HG02610 (cell line): ENCODE results near the gene BCL2.
"Not testable (repeated sequence)": the region's sequence is repeated elsewhere in the genome, so short reads cannot be mapped to it uniquely, and the experiment has no call there.

ENCODE experiments used
- ATAC-seq: cut with Tn5 transposase; IDR thresholded peaks from one replicate; pipeline ENCODE4 v1.9.1; 2021; ENCODE audit warnings: mild to moderate bottlenecking, moderate library complexity; ENCODE audit not compliant: unreplicated experiment

Gene BCL2

DNA sequence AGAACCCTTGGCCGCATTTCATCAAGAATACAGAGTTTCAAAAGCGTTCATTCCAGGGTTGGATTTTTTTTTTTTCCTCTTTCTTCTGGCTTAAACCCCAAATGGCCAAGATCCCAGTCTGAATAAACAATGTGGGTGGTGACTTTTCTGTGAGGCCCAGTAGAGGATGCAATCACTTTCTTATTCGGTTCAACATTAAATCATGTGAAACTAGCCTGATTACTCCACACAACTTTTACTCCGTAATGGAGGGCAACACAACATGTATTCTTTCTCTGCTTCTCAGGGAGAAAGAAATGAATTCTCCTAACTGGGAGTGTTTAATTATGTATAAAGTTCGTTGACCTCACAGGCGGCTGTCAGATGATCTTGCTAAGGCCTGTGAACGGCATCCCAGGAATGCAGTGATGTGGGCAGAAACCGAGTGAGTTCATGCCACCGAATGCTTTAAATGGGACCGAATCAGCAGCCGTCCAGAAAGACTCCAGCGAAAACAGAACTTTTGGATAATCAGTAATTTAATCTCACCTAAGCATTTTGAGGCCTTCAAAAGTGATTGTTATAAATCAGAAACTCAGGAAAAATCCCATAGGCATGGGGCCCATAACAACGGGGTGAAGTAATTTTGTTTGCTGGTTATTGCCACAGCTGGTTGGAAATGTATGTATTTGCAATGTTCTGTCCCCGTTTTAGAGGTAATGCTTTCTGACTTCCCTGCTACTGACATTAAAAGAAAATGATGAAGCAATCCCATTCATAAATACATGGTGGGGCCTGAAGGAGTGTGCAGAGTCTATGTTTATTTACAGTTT lies 81.5 kb downstream of the BCL2 start:
- ATAC-seq: no peak

DNA sequence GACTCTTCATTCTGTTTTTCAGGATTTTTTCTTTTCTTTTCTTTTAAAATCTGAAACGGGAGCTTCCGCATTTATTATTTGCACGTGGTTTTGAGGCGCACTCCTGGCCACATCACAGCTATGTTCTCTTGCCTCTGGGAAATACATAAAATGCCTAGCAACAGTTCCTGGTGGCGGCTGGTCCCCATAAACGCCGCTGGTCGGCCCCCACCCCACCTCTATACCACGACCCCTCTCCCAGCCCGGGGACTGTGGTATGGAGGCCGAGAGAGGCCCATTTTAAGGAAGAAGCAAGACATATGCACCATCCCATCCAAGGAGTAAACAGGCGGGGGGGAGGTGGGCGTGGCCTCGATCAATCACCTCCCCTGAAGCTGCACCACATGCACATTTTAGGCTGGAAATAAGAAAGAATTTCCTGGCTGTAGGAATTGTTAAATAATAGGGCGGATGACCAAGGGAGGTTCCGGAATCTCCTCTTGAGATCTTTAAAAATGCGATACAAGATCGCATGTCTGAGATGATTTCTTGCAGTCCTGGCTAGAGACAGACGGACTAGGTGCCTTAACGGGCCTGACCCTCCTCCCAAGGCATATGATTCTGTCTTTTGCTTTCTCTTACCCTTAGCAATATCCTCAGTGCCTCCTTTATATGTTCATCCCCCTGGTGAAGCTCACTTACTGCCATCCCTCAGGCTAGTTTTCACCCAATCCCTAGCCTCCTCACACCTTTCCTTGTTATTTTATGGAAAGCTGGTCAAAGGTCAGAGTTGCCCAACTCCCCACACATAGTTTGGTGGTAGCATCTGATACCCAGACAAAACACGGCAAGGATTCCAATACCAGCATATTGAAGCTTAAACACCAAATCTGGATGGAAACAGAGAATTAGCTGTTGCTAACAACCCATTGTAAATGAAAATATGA lies 82.4 kb downstream of the BCL2 start:
- no peak for ATAC-seq

DNA sequence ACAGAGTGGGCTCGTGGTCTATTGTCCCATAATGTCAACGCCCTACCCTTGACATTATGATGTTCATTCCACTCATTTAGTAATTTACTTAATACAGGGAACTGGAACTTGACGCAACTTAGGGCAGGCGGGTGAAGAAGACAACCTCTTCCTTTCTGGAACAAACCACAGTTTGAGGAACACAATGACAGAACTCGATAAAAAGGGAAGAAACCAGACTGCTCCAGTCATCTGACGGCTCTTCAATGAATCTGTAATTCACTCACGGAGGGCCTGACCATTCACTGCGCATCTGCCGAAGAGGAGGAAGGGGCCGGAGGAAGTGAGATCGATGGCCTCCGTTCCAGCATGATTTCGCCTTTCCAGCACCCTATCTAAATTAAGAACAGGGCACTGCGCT lies 83.2 kb downstream of the BCL2 start:
- no peak for ATAC-seq

DNA sequence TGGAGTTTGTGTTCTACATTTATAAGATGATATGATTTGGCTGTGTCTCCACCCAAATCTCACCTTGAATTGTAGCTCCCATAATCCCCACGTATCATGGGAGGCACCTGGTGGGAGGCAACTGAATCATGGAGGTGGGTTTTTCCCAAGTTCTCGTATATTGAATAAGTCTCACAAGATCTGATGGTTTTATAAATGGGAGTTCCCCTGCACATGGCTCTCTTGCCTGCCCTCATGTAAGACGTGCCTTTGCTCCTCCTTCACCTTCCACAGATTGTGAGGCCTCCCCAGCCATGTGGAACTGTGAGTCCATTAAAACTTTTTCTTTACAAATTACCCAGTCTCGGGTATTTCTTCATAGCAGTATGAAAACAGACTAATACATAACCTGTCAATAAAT lies 83.6 kb downstream of the BCL2 start:
- ATAC-seq: not testable (repeated sequence)

DNA sequence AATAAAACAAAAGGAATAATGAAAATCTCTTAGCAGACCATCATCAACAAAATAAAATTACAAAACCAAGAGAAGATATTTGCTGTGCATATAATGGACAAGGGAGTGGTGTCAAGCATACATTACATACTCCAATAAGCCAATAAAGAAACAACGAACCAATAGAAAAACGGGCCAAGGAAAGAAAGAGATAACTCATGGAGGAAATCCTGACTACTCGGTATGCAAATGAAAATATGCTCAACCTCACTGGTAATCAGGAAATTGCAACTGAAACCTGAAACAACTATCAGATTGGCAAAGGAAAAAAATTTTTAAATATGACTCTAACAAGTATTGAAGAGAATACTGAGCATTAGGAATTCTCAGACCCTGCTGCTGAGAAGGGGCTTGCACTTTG lies 84.7 kb downstream of the BCL2 start:
- no peak for ATAC-seq

DNA sequence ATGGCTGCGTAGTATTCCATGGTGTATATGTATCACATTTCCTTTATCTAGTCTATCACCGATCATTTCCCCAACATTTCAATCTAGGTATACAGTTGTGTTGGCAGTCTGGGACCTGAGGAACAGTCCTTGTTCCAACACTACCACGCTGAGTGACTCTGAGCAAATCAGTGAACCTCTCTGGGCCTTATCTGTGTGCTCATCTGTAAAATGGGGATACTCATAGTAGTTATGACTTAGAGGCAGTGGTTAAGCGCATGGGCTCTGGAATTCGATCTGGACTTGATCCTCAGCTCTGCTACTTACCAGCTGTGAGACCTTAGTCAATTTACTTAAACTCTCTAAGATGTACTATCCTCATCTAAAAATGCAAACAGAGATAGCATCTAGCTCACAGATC lies 85.1 kb downstream of the BCL2 start:
- ATAC-seq: no peak

DNA sequence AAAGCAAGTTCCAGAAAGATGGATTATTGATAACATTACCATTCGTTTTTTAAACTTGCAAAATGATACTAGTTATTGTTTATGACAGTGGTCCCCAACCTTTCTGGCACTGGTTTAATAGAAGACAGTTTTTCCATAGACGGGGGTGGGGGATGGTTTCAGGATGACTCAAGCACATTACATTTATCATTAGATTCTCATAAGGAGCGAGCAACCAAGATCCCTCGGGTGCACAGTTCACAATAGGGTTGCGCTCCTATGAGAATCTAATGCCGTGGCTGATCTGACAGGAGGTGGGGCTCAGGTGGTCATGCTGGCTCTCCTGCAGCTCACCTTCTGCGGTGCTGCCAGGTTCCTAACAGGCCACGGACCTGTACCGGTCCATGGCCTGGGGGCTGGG lies 86.2 kb downstream of the BCL2 start:
- no peak for ATAC-seq

DNA sequence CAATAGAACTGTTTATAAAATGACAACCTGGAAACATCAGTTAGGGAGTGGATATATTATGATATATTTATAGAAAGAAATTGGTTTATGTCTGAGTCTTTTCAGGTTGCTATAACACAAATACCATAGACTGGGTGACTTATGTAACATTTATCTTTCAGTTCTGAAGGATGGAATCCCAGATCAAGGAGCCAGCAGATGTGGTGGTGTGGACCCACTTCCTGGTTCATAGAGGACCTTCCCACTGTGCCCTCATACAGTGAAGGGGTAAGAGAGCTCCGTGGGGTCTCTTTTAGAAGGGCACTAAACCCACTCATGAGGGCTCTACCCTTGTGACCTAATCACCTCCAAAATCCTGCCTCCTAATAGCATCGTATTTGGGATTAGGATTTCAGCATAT lies 86.7 kb downstream of the BCL2 start:
- ATAC-seq: no peak

DNA sequence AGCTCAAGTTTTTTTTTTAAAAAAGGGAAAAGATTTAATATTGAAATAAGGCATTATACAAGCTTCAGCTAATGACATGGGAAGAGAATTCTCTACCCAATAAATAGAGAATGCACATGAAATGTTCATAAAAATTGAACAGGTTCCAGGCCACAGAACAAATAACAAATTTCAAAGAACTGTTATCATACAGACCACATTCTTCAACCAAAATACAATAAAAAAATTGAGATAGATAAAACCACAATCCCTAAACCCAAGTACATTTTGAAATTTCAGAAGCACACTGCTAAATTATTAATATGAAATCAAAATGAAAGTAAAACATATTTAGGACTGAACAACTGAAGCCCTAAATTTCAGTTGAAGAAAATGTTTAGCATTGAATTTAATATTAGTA lies 89.6 kb downstream of the BCL2 start:
- no peak for ATAC-seq

DNA sequence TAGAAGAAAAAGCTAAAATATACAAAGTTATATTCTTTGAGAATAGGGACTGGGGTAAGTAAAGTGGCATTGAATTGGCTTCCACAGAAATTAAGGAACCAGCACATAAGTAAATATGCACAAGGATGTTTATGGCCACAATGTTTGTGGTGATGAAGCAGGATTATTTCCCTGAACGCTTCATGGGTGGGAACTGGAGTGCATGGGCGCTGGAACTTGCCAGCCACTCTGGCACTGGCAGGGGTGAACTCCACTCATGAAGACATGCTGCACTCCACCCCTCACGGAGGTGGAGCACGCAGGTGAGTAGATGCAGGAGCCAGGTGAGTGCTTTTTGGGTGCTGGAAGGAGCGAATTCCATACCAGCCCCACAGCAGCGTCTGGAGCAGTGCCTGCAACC lies 94.1 kb downstream of the BCL2 start:
- no peak for ATAC-seq

DNA sequence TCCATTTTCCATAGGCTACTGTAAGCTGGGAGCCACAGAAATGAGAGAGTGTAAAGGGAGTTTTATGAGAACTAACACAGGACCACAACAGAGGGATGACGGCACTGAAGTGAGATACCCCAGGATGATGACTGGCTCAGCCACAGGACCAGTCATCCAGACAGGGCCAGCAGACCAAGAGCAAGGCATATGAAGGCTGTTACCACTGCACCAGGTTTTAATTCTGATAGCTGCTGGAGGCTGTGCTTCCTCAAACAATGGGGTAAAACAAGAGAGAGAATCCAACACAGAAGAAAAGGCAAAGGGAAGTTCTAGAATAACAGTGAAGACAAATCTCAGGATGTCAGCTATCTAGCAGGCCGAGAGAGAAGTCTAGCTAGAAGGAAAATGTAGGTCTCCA lies 94.9 kb downstream of the BCL2 start:
- ATAC-seq: peak; percentile 89

DNA sequence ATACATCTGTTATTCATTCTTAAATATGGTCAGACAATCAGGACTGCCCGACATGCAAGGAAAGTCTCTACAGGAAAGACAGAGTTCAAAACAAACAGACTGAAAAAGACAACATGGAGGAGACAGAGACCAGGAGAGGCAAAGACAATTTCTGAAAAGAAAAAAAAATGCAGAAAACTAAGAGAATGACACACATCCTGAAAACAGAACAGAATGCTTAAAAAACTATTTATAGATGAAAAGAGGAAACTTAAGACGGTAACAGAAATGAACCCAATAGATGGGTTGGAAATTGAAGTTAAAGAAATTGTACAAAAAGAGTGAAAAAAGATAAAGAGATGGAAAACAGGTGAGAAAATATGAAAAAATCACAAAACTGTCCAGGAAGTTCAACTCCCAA lies 95.7 kb downstream of the BCL2 start:
- peak; percentile 9 for ATAC-seq

DNA sequence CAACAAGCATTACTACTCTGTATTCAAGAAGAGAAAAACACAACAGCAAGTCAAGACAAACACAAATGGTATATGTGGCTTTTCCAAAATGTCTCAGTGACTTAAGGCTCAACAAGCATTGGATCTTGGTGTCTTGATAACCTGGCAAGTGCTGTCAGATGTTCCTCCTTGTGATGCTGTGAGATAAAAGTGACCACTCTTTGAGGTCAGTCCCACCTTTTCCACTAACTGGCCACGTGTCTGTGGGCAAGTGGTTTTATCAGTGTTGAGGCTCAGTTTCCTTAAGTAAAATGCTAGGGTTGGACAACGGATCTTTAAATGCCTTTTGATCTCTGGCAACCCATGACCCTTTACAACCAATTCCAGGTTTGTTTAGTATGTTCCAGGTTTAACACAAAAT lies 98.7 kb downstream of the BCL2 start:
- ATAC-seq: no peak

DNA sequence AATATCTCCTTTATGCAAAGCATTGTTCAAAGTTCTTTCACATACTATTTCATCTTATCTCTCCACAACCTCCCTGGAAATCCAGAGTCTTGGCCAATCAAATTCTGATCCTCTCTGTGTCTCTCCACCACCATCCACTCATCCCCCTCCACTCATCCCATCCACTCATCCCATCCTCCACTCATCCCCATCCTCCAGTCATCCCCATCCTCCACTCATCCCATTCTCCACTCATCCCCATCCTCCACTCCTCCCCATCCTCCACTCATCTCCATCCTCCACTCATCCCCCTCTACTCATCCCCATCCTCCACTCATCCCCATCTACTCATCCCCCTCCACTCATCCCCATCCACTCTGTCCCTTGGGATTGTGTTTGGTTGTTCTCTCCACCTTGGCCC lies 101.1 kb downstream of the BCL2 start:
- no peak for ATAC-seq

DNA sequence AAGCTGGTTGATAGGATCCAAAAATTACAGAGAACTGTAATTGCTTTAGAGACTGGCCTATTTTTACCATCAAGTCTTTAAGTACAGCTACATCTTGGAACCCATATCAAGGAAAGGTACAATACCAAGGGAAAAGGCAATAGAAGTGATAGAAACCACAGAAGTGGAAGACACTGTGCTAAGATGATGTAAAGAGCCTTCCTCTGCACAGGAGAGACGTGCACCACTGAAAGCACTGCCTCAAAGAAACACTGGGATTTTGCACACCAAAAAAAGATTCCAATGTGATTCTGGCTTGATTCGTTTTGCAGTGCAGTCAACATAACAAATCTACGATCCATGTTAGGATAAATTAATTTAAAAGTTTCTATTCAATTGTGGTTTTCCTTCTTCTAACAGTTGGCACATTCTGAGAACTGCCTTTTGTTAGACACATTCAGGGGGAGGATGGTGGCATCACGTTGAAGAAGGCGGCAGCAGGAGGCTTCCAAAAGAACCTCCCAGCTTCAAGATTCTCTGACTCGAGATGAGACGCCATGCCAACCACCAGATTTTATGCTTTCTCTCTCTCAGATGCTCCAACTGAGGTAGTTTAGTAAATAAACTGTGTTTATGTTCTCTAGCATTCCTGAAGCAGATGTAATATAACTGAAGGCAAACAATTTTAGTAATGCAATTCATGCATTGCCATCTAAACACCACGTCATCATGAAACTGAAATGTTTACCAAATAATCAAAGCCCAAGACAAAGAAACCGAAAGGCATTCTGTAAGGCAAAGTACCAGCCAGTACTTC lies 102.9 kb downstream of the BCL2 start:
- ATAC-seq: peak; percentile 57

DNA sequence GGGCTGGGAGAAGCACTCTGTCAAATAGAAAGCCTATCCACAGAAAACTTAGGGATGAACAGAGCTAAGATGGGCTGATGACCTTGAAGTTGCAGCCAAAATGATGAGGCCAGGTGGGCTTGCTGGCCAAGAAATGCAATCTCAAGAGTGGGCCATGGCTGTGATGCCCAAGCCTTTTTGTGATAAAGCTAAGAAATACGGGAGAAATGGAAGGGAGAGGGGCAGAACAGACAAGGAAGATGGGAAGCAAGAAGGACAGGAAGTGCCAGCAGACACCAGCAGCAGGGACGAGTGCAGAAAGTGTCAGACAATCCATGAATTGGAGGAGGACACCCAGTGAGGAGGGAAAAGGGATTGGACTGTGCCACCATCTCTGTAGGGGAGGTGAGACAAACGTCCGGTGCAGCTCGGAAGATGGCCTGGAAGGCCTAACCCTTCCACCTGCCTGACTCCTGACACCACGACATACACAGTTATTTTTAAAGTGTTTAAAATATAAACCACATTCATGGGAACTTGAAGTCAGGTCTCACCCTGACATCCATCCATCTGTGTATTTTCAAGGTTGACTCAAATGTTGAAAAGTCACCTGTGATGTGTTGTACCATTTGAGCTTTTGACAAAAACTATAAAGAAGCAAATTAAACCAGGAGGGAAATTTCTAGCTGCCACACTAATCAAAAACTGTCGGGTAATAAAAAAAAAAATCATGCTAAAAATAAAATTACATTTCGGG lies 105.5 kb downstream of the BCL2 start:
- no peak for ATAC-seq

DNA sequence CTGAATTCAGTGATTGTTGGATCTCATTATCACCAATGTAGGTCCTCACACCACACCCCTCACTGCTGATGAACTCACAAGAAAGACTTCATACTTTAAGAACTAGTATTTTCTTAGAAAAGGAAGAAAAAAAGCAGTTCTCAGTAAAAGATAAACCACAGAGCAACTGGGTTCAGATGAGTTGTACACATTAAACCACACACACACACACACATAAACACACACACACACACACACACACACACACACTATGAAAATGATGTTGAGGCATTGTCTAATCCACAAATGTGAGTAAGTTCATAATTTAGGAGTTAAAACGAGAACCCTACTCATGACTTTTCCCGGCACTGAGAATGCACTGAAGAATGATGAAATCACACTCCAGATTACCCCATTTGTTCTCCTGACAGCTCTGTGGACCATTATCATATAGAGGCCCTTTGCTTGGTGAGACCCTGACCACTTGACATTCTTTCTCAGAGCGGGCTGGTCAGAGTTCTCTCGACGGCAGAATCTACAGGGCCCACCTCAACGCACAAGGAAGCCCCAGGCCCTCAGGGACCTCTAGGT lies 106.2 kb downstream of the BCL2 start:
- no peak for ATAC-seq

DNA sequence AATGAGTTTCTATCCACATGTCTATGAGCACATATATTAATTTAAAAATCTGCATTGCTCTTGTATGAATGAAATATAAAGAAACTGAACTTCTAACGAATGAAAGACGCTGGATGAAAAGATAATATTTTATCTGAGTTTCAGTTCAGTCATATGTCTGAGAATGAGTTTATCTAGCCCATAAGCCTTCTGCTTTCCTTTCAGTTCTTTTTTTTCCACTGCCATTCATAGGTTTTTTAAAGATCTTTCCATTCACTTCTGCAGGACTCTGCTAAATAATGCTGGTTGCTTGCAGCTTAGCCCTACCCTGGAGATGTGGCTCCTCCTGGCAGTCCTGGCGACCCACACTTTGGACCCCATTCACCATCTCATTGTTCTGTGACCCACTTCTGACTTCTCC lies 109.0 kb downstream of the BCL2 start:
- no peak for ATAC-seq

DNA sequence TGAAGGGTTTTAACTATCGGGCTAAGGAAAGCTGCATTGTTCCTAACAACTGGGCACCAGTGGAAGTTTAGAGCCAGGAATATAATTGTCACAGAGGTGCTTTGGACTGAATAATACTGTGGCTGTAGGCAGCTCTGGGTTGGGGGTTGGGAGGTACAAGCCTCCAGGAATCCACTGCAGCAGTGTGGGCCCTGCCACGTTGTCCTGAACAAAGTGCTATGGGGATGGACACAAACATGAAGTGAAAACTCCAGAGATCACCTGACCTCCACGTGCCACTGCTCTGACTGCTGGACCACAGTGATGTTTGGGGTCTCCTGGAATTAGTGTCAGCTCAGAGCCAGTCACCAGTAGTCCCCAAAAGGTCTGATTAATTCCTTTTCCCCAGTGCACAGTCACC lies 110.9 kb downstream of the BCL2 start:
- no peak for ATAC-seq

DNA sequence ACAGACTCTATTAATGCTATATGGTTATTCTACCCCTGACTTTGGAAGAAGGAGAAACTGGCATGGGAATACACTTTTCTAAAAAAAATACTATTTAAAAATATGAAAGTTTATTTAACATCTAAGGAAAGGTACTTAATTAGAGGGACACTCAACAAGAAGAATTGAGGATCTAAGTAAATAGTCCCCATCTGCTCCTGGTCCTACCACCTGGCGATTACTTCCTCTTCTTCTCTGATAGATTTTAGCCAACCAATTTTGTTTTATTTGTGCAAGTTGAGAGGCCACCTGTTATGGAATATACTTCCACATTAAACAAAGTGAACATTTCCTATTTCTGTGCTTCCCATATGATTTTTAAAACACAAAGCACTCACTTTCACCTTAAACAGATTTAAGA lies 111.7 kb downstream of the BCL2 start:
- no peak for ATAC-seq
